ENCODE results near the gene SLC4A4. TPM values are rescaled to one million over a fixed set of nuclear protein-coding genes. Genes with fewer than 3 reads are reported as not detected.

Gene SLC4A4
- total RNA-seq, 1 experiment from 2014 or later = 0.92 TPM

DNA sequence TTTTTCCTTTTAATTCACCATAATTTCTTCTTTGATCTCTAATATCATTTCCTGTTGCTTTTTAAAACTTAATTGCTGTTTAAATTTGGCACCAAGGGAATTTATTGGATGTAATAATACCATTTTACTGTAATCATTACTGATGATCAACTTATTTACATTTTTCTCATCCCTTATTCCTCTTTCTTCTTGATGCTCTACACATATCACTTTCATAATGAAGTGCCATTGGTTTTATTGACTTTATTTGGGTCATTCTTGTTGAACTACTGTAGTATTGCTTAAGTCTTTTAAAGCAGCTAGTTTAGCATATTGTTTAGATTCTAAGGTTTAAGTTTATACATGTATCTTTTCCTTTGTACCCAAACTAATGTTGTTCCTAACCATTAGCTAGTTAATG lies 130.7 kb downstream of the SLC4A4 start:
- Histone ChIP-seq H3K9me3 (ENCODE audit: control insufficient read depth, low read depth, low read length) (no peaks in the 10 kb centered on the region), H3K23me2 (ENCODE audit: insufficient read length, low read depth, low read length, poor library complexity, severe bottlenecking) (no peaks in the 10 kb centered on the region), H3T11ph (ENCODE audit: low read length) (no peak overlapping the region), H4K20me1 (ENCODE audit: control insufficient read depth, insufficient read depth, insufficient read length) (no peaks in the 10 kb centered on the region), H3K79me2 (ENCODE audit: insufficient read depth, low read length) (no peaks in the 10 kb centered on the region), H3K4ac (ENCODE audit: low read depth, low read length) (no peak overlapping the region), H4K91ac (ENCODE audit: insufficient read length, low read depth, low read length) (no peak overlapping the region), H3K27me3 (ENCODE audit: insufficient read depth, low read length) (no peaks in the 10 kb centered on the region), H2BK120ac (ENCODE audit: low read depth, low read length, poor library complexity, severe bottlenecking) (no peak overlapping the region), H3K9ac (ENCODE audit: extremely low read depth, insufficient read length, low read length) (no peak overlapping the region), H3K56ac (ENCODE audit: insufficient read length, low read depth, low read length) (no peak overlapping the region), H2AK5ac (ENCODE audit: insufficient read length, low read length) (no peak overlapping the region), H3K27ac (ENCODE audit: insufficient read length, low read depth, low read length) (no peak overlapping the region), H3K18ac (ENCODE audit: insufficient read length, low read depth, low read length) (no peak overlapping the region), H3K14ac (ENCODE audit: insufficient read depth, low read length) (no peak overlapping the region), H2BK15ac (ENCODE audit: low read depth, low read length) (no peak overlapping the region), H3K79me1 (ENCODE audit: insufficient read depth, low read depth, low read length, poor library complexity, severe bottlenecking) (no peaks in the 10 kb centered on the region), H2BK12ac (ENCODE audit: insufficient read length, low read depth, low read length) (no peak overlapping the region), H2BK5ac (ENCODE audit: insufficient read length, low read length) (no peak overlapping the region), H4K8ac (replicated peaks; ENCODE audit: insufficient read length, low read depth, low read length) (no peak overlapping the region), H3K4me2 (ENCODE audit: insufficient read depth, insufficient read length, low read length) (no peak overlapping the region), H4K5ac (ENCODE audit: insufficient read length, low read depth, low read length) (no peak overlapping the region), H3K23ac (ENCODE audit: insufficient read length, low read depth, low read length) (no peak overlapping the region), H2BK20ac (ENCODE audit: low read depth, low read length, poor library complexity, severe bottlenecking) (no peak overlapping the region), H2AFZ (ENCODE audit: low read length) (no peak overlapping the region), H3K4me1 (ENCODE audit: insufficient read depth, low read length) (no peaks in the 10 kb centered on the region)
- H3K27me3 Mint-ChIP-seq (ENCODE audit: low read depth) = no peaks in the 10 kb centered on the region
- no peak overlapping the region for H3K4me3 Mint-ChIP-seq
- no peak for DNase-seq
- no peaks in the 10 kb centered on the region for H3K36me3 Mint-ChIP-seq (ENCODE audit: insufficient read depth in 1 of 3, low read depth in 3 of 3)
- H3K9me3 Mint-ChIP-seq = no peaks in the 10 kb centered on the region
- H3K4me1 Mint-ChIP-seq = no peaks in the 10 kb centered on the region
- H3K27ac Mint-ChIP-seq = no peak overlapping the region
- TF ChIP-seq, protein P1, sequence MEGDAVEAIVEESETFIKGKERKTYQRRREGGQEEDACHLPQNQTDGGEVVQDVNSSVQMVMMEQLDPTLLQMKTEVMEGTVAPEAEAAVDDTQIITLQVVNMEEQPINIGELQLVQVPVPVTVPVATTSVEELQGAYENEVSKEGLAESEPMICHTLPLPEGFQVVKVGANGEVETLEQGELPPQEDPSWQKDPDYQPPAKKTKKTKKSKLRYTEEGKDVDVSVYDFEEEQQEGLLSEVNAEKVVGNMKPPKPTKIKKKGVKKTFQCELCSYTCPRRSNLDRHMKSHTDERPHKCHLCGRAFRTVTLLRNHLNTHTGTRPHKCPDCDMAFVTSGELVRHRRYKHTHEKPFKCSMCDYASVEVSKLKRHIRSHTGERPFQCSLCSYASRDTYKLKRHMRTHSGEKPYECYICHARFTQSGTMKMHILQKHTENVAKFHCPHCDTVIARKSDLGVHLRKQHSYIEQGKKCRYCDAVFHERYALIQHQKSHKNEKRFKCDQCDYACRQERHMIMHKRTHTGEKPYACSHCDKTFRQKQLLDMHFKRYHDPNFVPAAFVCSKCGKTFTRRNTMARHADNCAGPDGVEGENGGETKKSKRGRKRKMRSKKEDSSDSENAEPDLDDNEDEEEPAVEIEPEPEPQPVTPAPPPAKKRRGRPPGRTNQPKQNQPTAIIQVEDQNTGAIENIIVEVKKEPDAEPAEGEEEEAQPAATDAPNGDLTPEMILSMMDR (conservative IDR thresholded peaks at IDR 0.05) = no peak

Data from H9 (cell line).